GM21576 (cell line): ENCODE data around the gene KLHL5.
A peak's percentile ranks its signal among the peaks of the same experiment; 100 is the strongest.
"Not testable (repeated sequence)": the region's sequence is repeated elsewhere in the genome, so short reads cannot be mapped to it uniquely, and the experiment has no call there.

Experiments used
- ATAC-seq: cut with Tn5 transposase; IDR thresholded peaks from one replicate; pipeline ENCODE4 v1.9.1; 2021; ENCODE audit warnings: mild to moderate bottlenecking, moderate library complexity; ENCODE audit not compliant: unreplicated experiment

The KLHL5 gene, protein sequence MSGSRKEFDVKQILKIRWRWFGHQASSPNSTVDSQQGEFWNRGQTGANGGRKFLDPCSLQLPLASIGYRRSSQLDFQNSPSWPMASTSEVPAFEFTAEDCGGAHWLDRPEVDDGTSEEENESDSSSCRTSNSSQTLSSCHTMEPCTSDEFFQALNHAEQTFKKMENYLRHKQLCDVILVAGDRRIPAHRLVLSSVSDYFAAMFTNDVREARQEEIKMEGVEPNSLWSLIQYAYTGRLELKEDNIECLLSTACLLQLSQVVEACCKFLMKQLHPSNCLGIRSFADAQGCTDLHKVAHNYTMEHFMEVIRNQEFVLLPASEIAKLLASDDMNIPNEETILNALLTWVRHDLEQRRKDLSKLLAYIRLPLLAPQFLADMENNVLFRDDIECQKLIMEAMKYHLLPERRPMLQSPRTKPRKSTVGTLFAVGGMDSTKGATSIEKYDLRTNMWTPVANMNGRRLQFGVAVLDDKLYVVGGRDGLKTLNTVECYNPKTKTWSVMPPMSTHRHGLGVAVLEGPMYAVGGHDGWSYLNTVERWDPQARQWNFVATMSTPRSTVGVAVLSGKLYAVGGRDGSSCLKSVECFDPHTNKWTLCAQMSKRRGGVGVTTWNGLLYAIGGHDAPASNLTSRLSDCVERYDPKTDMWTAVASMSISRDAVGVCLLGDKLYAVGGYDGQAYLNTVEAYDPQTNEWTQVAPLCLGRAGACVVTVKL

GRCh38 chr4:39062094-39062769 is at the start of gene KLHL5:
Gene KLHL5 (plus strand): TSS chr4:39062232. CDS start chr4:39062653, 421 bp downstream.
- ATAC-seq = no peak

GRCh38 chr4:39014028-39014427 is 48.0 kb upstream of the KLHL5 start:
- no peak for ATAC-seq

DNA sequence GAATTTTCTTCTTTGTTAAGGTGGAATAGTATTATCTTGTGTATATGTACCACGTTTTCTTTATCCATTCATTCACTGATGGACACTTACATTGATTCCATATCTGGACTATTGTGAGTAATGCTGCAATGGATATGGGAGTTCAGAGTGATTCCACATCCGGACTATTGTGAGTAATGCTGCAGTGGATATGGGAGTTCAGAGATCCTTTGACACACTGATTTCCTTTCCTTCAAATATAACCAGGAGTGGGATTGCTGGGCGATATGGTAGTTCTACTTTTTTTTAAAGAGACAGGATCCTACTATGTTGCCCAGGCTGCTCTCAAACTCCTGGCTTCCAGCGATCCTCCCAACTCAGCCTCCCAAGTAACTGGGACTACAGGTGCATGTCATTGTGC is 41.9 kb upstream of the KLHL5 start:
- no peak for ATAC-seq

DNA sequence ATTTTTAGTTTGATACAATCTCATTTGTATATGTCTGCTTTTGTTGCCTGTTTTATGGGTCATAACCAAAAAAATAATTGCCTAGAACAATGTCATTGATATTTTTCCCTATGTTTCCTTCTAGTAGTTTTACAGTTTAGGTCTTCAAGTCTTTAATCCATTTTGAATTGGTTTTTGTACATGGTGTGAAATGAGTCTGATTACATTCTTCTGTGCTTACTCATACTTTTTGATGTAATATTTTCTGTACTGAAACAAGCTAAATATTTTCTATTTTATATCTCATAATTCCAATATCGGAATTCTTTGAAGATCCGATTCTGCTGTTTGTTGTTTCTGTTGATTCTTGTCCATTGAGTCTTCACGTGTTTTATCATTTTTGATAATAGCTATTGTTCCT is 40.4 kb upstream of the KLHL5 start:
- no peak for ATAC-seq

- no peak for ATAC-seq
Observed at GRCh38 chr4:39022241-39022640, 39.8 kb upstream of the KLHL5 start.

DNA sequence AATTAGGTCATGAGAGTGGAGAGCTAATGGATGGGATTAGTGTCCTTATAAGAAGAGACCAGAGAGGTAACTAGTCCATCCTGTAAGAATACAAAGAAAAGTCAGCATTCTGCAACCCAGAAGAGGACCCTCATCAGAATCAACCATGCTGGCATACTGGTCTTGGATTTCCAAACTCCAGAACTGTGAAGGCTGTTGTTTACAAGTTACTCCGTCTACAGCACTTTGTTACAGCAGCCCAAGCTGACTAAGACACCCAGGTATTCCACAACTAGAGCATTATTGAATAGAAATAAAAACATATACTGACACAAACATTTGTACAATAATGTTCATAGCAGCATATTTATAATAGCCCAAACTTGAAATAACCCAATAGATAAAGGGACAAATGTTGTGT is 39.0 kb upstream of the KLHL5 start:
- ATAC-seq = no peak

GRCh38 chr4:39024311-39024865 is 37.6 kb upstream of the KLHL5 start:
- no peak for ATAC-seq

DNA sequence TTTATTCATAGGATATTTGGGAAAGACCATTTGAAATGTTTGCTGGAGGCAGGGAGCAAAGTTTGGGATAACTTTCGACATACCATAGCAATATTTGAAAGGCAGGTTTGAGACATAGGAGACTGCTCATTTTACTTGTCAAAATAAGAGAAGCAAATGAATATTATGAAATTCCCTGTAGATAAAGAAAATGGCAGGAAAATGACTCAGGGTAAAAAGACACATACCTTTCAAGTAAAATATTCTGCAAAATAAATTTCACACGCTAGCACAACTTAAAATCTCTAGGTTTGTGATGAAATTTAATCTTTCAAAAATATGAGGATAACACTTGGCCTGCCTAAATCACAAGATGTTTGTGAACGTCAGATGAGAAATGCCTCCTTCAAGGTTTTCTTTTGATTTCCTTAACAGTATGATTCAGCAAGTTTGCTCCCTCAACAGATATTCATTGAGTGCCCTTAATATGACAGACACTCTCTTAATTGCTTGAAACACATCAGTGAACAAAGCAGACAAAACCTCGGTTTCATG is 36.4 kb upstream of the KLHL5 start:
- ATAC-seq = no peak

GRCh38 chr4:39026096-39026495 is 35.9 kb upstream of the KLHL5 start:
- ATAC-seq = no peak

GRCh38 chr4:39029752-39030694 is 32.0 kb upstream of the KLHL5 start:
- ATAC-seq = no peak

DNA sequence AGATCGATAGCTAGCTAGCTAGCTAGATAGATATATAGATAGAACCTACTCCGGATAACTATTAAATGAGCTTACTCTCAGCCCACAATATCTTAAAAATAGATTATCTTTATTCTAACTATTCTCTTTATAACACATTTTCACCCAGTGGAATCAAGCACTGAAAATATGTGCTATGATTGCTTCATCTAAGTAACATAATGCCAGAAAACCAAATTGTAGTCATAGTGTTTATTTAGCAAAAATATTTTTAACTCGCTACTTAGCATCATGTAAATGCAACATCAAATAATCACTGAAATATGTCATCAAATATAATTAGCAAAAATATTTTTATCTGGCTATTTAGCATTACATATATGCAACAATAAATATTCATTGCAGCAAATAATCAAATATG is 31.3 kb upstream of the KLHL5 start:
- no peak for ATAC-seq

- ATAC-seq = not testable (repeated sequence)
Observed at GRCh38 chr4:39031590-39032020, 30.4 kb upstream of the KLHL5 start.

DNA sequence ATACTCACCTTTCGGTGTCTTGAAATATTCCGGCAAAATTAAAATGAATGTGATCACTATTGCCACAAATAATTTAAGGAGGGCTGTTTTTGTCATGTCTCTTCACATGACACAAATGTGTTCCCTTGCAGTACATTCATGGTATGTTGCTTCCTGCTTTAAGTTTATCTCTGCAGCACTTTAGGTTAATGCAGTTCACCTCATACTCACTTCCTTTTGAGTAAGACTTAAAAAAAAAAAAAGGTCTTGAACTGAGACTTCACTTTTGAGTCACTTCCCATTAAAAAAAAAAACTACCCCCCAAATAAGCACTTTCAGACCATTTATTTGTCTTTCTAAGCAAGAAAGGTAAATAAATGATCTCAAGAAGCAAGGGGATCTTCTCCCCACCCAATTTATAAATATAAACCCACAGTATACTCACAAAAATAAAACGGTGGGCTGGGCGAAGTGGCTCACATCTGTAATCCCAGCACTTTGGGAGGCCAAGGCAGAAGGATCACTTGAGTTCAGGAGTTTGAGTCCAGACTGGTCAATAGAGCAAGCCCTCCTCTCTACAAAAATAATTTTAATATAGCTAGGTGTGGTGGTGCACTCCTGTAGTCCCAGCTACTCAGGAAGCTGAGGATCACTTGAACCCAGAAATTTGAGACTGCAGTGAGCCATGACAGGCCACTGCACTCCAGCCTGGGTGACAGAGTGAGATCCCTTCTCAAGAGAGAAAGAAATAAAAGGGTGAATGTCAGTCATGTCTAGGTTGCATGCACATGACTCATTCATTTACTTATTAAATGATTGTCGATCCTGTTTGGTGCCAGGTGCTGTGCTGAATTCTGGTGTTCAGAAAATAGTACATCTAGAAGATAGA is 29.6 kb upstream of the KLHL5 start, which contains the start of gene TMEM156:
Gene TMEM156 (minus strand): TSS at position 192 of the 868 bp plus-strand sequence. CDS start 96 bp downstream, at position 96.
- ATAC-seq = peak; percentile 60

DNA sequence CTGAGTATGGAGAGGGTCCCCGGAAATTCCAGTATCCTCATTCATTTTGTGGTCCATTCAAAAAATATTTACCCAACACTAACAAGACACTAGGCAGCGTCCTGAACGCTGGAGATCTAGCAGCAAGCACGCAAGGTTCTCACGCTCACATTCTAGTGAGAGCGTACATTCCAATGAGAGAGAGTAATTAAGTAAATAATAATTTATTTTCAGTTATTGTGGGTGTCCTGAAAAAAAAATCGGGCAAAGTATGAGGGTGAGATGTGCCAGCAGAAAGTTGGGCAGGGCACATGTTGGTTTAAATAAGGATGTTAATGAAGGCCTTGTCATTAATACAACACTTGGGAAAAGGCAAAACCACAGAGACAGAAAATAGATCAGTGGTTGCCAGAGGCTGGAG is 25.9 kb upstream of the KLHL5 start:
- ATAC-seq = no peak

DNA sequence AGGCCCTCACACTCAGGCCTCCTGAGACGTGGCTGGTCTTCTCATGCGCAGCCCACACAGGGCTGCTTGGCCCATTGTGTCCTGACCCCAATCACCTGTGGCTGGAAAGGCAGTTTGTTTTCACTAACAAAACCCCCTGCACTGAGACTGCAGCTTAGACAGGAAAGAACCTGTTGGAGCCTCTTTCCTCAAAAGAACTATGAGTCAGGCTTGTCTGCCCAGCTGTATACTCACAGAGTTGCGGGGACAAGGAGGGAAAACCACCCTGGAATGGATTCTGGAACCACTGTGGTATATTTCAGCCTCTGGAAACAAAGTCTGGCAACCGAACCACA is 24.6 kb upstream of the KLHL5 start:
- no peak for ATAC-seq

GRCh38 chr4:39037941-39038340 is 24.1 kb upstream of the KLHL5 start:
- ATAC-seq = no peak

GRCh38 chr4:39039108-39039507 is 22.9 kb upstream of the KLHL5 start:
- ATAC-seq = no peak

GRCh38 chr4:39042366-39042765 is 19.7 kb upstream of the KLHL5 start:
- ATAC-seq = no peak
